GM23338 (cell line): ENCODE results near the gene EXOC6. TPM values are rescaled to one million over a fixed set of nuclear protein-coding genes. Genes with fewer than 3 reads are reported as not detected.

Experiments used
- ATAC-seq: fragments of 200-7000 bp; cut with Tn5 transposase; 3 replicates; pipeline ENCODE4 v1.9.1; 2020
- DNase-seq: peaks from one replicate; pipeline ENCODE4 v3.0.0-alpha.2; 2015; ENCODE audit warnings: low spot score
- H2AFZ ChIP-seq: fragments of 200-600 bp; sonication (generic); 2 replicates; pipeline ENCODE4 v1.8.0; 2016; ENCODE audit warnings: antibody characterized with exemption, mild to moderate bottlenecking, moderate library complexity
- H3F3A ChIP-seq: fragments of 200-600 bp; sonication (generic); replicated peaks from 2 replicates; pipeline ENCODE4 v1.8.0; 2017; ENCODE audit warnings: antibody characterized with exemption, mixed run types, low read depth
- H3K27ac ChIP-seq: fragments of 200-600 bp; sonication (generic); 2 replicates; pipeline ENCODE4 v1.6.1; 2016; ENCODE audit warnings: low read depth
- H3K27me3 ChIP-seq: fragments of 200-600 bp; sonication (generic); 2 replicates; pipeline ENCODE4 v1.8.0; 2016; ENCODE audit warnings: mild to moderate bottlenecking, mixed run types, moderate library complexity; ENCODE audit not compliant: insufficient read depth
- H3K36me3 ChIP-seq: fragments of 200-600 bp; sonication (generic); 2 replicates; pipeline ENCODE4 v1.8.0; 2016; ENCODE audit warnings: mild to moderate bottlenecking; ENCODE audit not compliant: insufficient read depth
- H3K4me1 ChIP-seq: fragments of 200-600 bp; sonication (generic); 2 replicates; pipeline ENCODE4 v1.8.0; 2016; ENCODE audit warnings: mild to moderate bottlenecking, moderate library complexity; ENCODE audit not compliant: insufficient read depth
- H3K4me2 ChIP-seq: fragments of 200-600 bp; sonication (generic); 2 replicates; pipeline ENCODE4 v1.7.1; 2017; ENCODE audit warnings: mixed run types
- H3K4me3 ChIP-seq: fragments of 200-600 bp; sonication (generic); 2 replicates; pipeline ENCODE4 v1.6.1; 2016; ENCODE audit warnings: mixed run types
- H3K79me2 ChIP-seq: fragments of 200-600 bp; sonication (generic); replicated peaks from 2 replicates; pipeline ENCODE4 v1.8.0; 2017; ENCODE audit warnings: mild to moderate bottlenecking; ENCODE audit not compliant: insufficient read depth
- H3K9me2 ChIP-seq: fragments of 200-600 bp; sonication (generic); 2 replicates; pipeline ENCODE4 v1.8.0; 2017; ENCODE audit not compliant: insufficient read depth
- H4K20me1 ChIP-seq: fragments of 200-600 bp; sonication (generic); replicated peaks from 2 replicates; pipeline ENCODE4 v1.8.0; 2017; ENCODE audit warnings: mild to moderate bottlenecking; ENCODE audit not compliant: insufficient read depth
- H3K27ac Mint-ChIP-seq: 2 replicates; pipeline ENCODE4 v1.8.0; 2020; ENCODE audit warnings: inconsistent platforms, mild to moderate bottlenecking, moderate library complexity, mixed read lengths
- H3K27me3 Mint-ChIP-seq: 3 replicates; pipeline ENCODE4 v1.8.0; 2022; ENCODE audit warnings: low read depth, mild to moderate bottlenecking, moderate library complexity, mixed read lengths, inconsistent platforms; ENCODE audit not compliant: insufficient read depth, poor library complexity
- H3K36me3 Mint-ChIP-seq: 3 replicates; pipeline ENCODE4 v1.8.0; 2021; ENCODE audit warnings: low read depth, mild to moderate bottlenecking, inconsistent platforms, moderate library complexity, mixed read lengths
- H3K4me1 Mint-ChIP-seq: 3 replicates; pipeline ENCODE4 v1.8.0; 2020; ENCODE audit warnings: mild to moderate bottlenecking, inconsistent platforms, mixed read lengths
- H3K4me3 Mint-ChIP-seq: 3 replicates; pipeline ENCODE4 v1.8.0; 2021; ENCODE audit warnings: moderate library complexity, mild to moderate bottlenecking, inconsistent platforms, mixed read lengths
- H3K9me3 Mint-ChIP-seq: 3 replicates; pipeline ENCODE4 v1.8.0; 2020; ENCODE audit warnings: moderate library complexity, mild to moderate bottlenecking, inconsistent platforms, mixed read lengths
- CREB1 ChIP-seq: fragments of 250-450 bp; sonication (Bioruptor Pico); IDR thresholded peaks from 2 replicates; pipeline ENCODE4 v1.5.0; 2020; ENCODE audit warnings: low read depth, mild to moderate bottlenecking, moderate library complexity
- EZH2phosphoT487 ChIP-seq: fragments of 200-600 bp; sonication (generic); IDR thresholded peaks from one replicate; pipeline ENCODE4 v1.8.1; 2018; ENCODE audit warnings: antibody characterized with exemption; ENCODE audit not compliant: unreplicated experiment
- NANOG ChIP-seq: IDR thresholded peaks from 2 replicates; pipeline ENCODE4 v1.6.1; 2016; ENCODE audit warnings: antibody characterized with exemption, borderline replicate concordance
- POLR2AphosphoS5 ChIP-seq: IDR thresholded peaks from 2 replicates; pipeline ENCODE4 v1.6.1; 2016; ENCODE audit warnings: antibody characterized with exemption, low read depth
- STAT1 ChIP-seq: IDR thresholded peaks from one replicate; pipeline ENCODE4 v1.6.1; 2016; ENCODE audit warnings: antibody characterized with exemption; ENCODE audit not compliant: unreplicated experiment
- polyA plus RNA-seq: library from polyadenylated mRNA; unstranded; fragments of >200 nt; fragmentation: Nextera tagmentation; extraction: Ambion mirVana; gene quantifications from 2 replicates; pipeline ENCODE4 v1.2.1, GENCODE V29; 2016
- total RNA-seq: library from RNA; depleted of rRNA; stranded (reverse); fragments of >200 nt; shearing (Covaris generic); gene quantifications from 2 replicates; pipeline ENCODE4 v1.2.3, GENCODE V29; 2014
- TF ChIP-seq, protein P1 (sequence below): IDR thresholded peaks from one replicate; pipeline ENCODE4 v1.6.1; 2018; ENCODE audit warnings: antibody characterized with exemption; ENCODE audit not compliant: unreplicated experiment
- TF ChIP-seq, protein P2 (sequence below): IDR thresholded peaks from 2 replicates; pipeline ENCODE4 v1.6.1; 2016; ENCODE audit warnings: antibody characterized with exemption
- TF ChIP-seq, protein P3 (sequence below), 2 experiments: fragments of 200-600 bp in 1 of 2; sonication (generic) in 1 of 2; conservative IDR thresholded peaks; 2 replicates each; pipeline versions ENCODE4 v1.5.1 to v1.6.1; 2016 to 2017; ENCODE audit warnings: antibody characterized with exemption in 2 of 2, low read depth in 2 of 2, mild to moderate bottlenecking in 2 of 2, moderate library complexity in 1 of 2

EXOC6 gene
- total and polyA plus RNA-seq, 2 experiments from 2014 or later = 5.0 to 6.0 TPM

- TF ChIP-seq, protein P1, sequence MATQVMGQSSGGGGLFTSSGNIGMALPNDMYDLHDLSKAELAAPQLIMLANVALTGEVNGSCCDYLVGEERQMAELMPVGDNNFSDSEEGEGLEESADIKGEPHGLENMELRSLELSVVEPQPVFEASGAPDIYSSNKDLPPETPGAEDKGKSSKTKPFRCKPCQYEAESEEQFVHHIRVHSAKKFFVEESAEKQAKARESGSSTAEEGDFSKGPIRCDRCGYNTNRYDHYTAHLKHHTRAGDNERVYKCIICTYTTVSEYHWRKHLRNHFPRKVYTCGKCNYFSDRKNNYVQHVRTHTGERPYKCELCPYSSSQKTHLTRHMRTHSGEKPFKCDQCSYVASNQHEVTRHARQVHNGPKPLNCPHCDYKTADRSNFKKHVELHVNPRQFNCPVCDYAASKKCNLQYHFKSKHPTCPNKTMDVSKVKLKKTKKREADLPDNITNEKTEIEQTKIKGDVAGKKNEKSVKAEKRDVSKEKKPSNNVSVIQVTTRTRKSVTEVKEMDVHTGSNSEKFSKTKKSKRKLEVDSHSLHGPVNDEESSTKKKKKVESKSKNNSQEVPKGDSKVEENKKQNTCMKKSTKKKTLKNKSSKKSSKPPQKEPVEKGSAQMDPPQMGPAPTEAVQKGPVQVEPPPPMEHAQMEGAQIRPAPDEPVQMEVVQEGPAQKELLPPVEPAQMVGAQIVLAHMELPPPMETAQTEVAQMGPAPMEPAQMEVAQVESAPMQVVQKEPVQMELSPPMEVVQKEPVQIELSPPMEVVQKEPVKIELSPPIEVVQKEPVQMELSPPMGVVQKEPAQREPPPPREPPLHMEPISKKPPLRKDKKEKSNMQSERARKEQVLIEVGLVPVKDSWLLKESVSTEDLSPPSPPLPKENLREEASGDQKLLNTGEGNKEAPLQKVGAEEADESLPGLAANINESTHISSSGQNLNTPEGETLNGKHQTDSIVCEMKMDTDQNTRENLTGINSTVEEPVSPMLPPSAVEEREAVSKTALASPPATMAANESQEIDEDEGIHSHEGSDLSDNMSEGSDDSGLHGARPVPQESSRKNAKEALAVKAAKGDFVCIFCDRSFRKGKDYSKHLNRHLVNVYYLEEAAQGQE = no peak
- TF ChIP-seq, protein P2, sequence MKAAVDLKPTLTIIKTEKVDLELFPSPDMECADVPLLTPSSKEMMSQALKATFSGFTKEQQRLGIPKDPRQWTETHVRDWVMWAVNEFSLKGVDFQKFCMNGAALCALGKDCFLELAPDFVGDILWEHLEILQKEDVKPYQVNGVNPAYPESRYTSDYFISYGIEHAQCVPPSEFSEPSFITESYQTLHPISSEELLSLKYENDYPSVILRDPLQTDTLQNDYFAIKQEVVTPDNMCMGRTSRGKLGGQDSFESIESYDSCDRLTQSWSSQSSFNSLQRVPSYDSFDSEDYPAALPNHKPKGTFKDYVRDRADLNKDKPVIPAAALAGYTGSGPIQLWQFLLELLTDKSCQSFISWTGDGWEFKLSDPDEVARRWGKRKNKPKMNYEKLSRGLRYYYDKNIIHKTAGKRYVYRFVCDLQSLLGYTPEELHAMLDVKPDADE = no peak
- TF ChIP-seq CREB1 (CRISPR knock-in tag) (no peak), POLR2AphosphoS5 (no peak), NANOG (no peak)
- TF ChIP-seq, protein P3, sequence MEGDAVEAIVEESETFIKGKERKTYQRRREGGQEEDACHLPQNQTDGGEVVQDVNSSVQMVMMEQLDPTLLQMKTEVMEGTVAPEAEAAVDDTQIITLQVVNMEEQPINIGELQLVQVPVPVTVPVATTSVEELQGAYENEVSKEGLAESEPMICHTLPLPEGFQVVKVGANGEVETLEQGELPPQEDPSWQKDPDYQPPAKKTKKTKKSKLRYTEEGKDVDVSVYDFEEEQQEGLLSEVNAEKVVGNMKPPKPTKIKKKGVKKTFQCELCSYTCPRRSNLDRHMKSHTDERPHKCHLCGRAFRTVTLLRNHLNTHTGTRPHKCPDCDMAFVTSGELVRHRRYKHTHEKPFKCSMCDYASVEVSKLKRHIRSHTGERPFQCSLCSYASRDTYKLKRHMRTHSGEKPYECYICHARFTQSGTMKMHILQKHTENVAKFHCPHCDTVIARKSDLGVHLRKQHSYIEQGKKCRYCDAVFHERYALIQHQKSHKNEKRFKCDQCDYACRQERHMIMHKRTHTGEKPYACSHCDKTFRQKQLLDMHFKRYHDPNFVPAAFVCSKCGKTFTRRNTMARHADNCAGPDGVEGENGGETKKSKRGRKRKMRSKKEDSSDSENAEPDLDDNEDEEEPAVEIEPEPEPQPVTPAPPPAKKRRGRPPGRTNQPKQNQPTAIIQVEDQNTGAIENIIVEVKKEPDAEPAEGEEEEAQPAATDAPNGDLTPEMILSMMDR (conservative IDR thresholded peaks at IDR 0.05; ENCODE audit: low read depth in 2 of 2) = no peak
Observed at GRCh38 chr10:93081834-93082233, 233.5 kb downstream of the EXOC6 start (continued).

DNA sequence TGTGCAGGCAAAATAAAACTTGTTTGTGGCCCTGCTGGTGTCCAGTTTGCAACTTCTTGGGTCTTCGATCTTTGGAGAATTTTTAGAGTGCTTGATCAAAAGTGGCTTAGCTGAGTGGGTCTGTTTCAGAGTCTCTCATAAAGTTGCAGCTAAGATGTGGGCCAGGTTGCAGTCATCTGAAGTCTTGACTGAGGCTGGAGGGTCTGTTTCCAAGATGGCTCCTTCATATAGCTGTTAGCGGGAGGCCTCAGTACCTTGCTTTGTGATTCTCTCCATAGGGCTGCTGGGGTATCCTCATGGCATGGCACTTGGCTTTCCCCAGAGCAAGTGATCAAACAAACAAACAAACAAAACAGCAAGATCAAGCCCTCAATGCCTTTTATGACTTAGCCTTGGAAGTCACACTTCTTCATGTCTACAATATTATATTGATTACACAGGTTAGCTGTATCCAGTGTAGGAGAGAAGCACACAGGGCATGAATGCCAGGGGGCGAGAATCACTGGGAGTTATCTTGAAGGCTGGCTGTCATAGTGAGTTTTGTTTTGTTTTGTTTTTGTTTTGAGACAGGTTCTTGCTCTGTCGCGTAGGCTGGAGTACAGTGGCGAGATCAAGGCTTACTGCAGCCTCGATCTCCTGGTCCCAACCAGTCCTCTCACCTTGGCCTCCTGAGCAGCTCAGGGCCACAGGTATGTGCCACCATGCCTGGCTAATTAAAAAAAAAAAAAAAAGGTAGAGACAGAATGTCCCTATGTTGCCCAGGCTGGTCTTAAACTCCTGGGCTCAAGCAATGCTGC is 235.6 kb downstream of the EXOC6 start:
- H3K36me3 ChIP-seq = no peaks in the 10 kb centered on the region
- no peak for ATAC-seq
- no peaks in the 10 kb centered on the region for H3K9me2 ChIP-seq

More for the DNA sequence above, 235.6 kb downstream of the EXOC6 start:
- Histone ChIP-seq H3K4me1 (peaks cover 29% of the 10 kb centered on the region), H3K27ac (no peak overlapping the region), H4K20me1 (no peaks in the 10 kb centered on the region), H3K4me3 (no peak overlapping the region), H2AFZ (no peak overlapping the region), H3F3A (peaks cover 2% of the 10 kb centered on the region; the same call in 1 of the 2 replicates), H3K4me2 (no peak overlapping the region), H3K79me2 (no peaks in the 10 kb centered on the region), H3K27me3 (peaks cover 12% of the 10 kb centered on the region; the same call in 1 of the 2 replicates)
- Mint-ChIP-seq H3K9me3 (peaks cover 2% of the 10 kb centered on the region; the same call in 1 of the 3 replicates), H3K36me3 (peaks cover 5% of the 10 kb centered on the region; the same call in 2 of the 3 replicates), H3K27me3 (peaks cover 17% of the 10 kb centered on the region), H3K4me3 (no peak overlapping the region), H3K27ac (no peak overlapping the region), H3K4me1 (peaks cover 31% of the 10 kb centered on the region)
- DNase-seq = no peak
- no peak for TF ChIP-seq STAT1
- no peak for TF ChIP-seq EZH2phosphoT487
- no peak for TF ChIP-seq NANOG
- TF ChIP-seq CREB1 (CRISPR knock-in tag) = no peak
